K562 (cell line): ENCODE results near the gene SPARC. TPM values are rescaled to one million over a fixed set of nuclear protein-coding genes. Genes with fewer than 3 reads are reported as not detected.

ENCODE experiments used
- ATAC-seq: fragments of 200-7000 bp; cut with Tn5 transposase; 3 replicates; pipeline ENCODE4 v1.9.1; 2020; ENCODE audit warnings: moderate library complexity
- BruUV-seq: library from RNA; stranded (reverse); fragments of 400-500 nt; replicated peaks from 2 replicates; lab custom pipeline; 2021; lab: Mats Ljungman, UMichigan
- CTCF ChIA-PET: fragments of 300-600 bp; formaldehyde crosslinking; extraction: SDS; loops from one replicate; lab custom pipeline; 2021; ENCODE audit warnings: low intra/inter-chr PET ratio; lab: Yijun Ruan, JAX
- POLR2A ChIA-PET: fragments of 300-600, 350-650 bp; sonication (Branson Sonifier 250); formaldehyde crosslinking; extraction: SDS; loops from one replicate; lab custom pipeline; 2021; ENCODE audit warnings: antibody characterized with exemption, inconsistent platforms; lab: Yijun Ruan, JAX
- DNase-seq, 4 experiments: peaks; one replicate each; pipeline versions ENCODE4 v3.0.0 to v3.0.0-alpha.2; 2011 to 2018; ENCODE audit warnings: low spot score in 3 of 4, mixed read lengths in 3 of 4; ENCODE audit errors: extremely low read depth in 1 of 4
- FAIRE-seq: peaks from 2 replicates; lab custom pipeline; 2011; peaks lifted over from hg19 to GRCh38; lab: Jason Lieb, UNC
- H2AFZ ChIP-seq: 2 replicates; pipeline ENCODE4 v1.6.0; 2011; ENCODE audit warnings: low read depth, low read length, control low read depth, inconsistent platforms
- H3K27ac ChIP-seq: fragments of 200-600 bp; 3 replicates; pipeline ENCODE4 v1.8.0; 2011; ENCODE audit warnings: low read depth, mild to moderate bottlenecking, control low read depth, inconsistent platforms, low read length, moderate library complexity, mixed read lengths; ENCODE audit errors: extremely low read depth
- H3K27me3 ChIP-seq, 2 experiments: fragments of 300-600 bp in 1 of 2; 2 replicates in 1 of 2; 3 replicates in 1 of 2; pipeline versions ENCODE4 v1.6.0 to v1.8.0; 2011; ENCODE audit warnings: inconsistent platforms in 2 of 2, low read length in 2 of 2, mild to moderate bottlenecking in 1 of 2, mixed read lengths in 1 of 2, moderate library complexity in 1 of 2; ENCODE audit not compliant: control insufficient read depth in 2 of 2, insufficient read depth in 2 of 2
- H3K36me3 ChIP-seq: fragments of 300-600 bp; 3 replicates; pipeline ENCODE4 v1.8.0; 2011; ENCODE audit warnings: mild to moderate bottlenecking, low read length, inconsistent platforms; ENCODE audit not compliant: control insufficient read depth, insufficient read depth
- H3K4me1 ChIP-seq, 2 experiments: fragments of 200-600 bp in 1 of 2; replicated peaks in 1 of 2; 2 replicates in 1 of 2; 3 replicates in 1 of 2; pipeline versions ENCODE4 v1.5.1 to v1.8.0; 2011; ENCODE audit warnings: inconsistent platforms in 2 of 2, low read length in 2 of 2, mild to moderate bottlenecking in 1 of 2, mixed read lengths in 1 of 2, moderate library complexity in 1 of 2; ENCODE audit not compliant: control insufficient read depth in 2 of 2, insufficient read depth in 2 of 2
- H3K4me2 ChIP-seq: 2 replicates; pipeline ENCODE4 v1.6.1; 2011; ENCODE audit warnings: low read length, control low read depth, inconsistent platforms, mixed read lengths; ENCODE audit not compliant: insufficient read depth
- H3K4me3 ChIP-seq: fragments of 200-600 bp; sonication (generic), shearing (Covaris generic); 2 replicates; pipeline ENCODE4 v1.5.1; 2016; ENCODE audit warnings: control low read depth, inconsistent platforms
- H3K79me2 ChIP-seq: fragments of 200-600 bp; 3 replicates; pipeline ENCODE4 v1.8.0; 2011; ENCODE audit warnings: low read length, inconsistent platforms; ENCODE audit not compliant: control insufficient read depth, insufficient read depth
- H3K9ac ChIP-seq, 2 experiments: 2 replicates each; pipeline versions ENCODE4 v1.6.0 to v1.6.1; 2011; ENCODE audit warnings: low read depth in 2 of 2, low read length in 2 of 2, control low read depth in 1 of 2, inconsistent platforms in 1 of 2, mild to moderate bottlenecking in 1 of 2, mixed read lengths in 1 of 2; ENCODE audit not compliant: insufficient read depth in 1 of 2
- H3K9me1 ChIP-seq: one replicate; pipeline ENCODE4 v1.6.0; 2011; ENCODE audit warnings: inconsistent platforms, mild to moderate bottlenecking, low read length, moderate library complexity; ENCODE audit not compliant: control insufficient read depth, insufficient read depth
- H3K9me3 ChIP-seq: replicated peaks from 2 replicates; pipeline ENCODE4 v1.5.1; 2011; ENCODE audit warnings: low read depth, low read length, inconsistent platforms; ENCODE audit not compliant: control insufficient read depth, insufficient read depth
- H4K20me1 ChIP-seq: replicated peaks from 2 replicates; pipeline ENCODE4 v1.6.1; 2011; ENCODE audit warnings: low read length, inconsistent platforms, mixed read lengths; ENCODE audit not compliant: control insufficient read depth, insufficient read depth
- HSF4 ChIP-seq: fragments of 250-450 bp; sonication (Bioruptor Pico); IDR thresholded peaks from 2 replicates; pipeline ENCODE4 v2.1.2; 2022; ENCODE audit warnings: mild to moderate bottlenecking, moderate library complexity, borderline replicate concordance
- SLC30A9 ChIP-seq: fragments of 250-450 bp; sonication (Bioruptor Pico); IDR thresholded peaks from 2 replicates; pipeline ENCODE4 v1.8.0; 2022; ENCODE audit warnings: mild to moderate bottlenecking, moderate library complexity
- ZNF507 ChIP-seq: conservative IDR thresholded peaks from 2 replicates; pipeline ENCODE4 v1.6.1; 2017; ENCODE audit warnings: missing genetic modification characterization, missing compliant biosample characterization
- WGBS: fragments of 100-300 bp; shearing (Covaris generic); methylation state at CpG from one replicate; pipeline ENCODE4 v1.1.6; 2016; ENCODE audit warnings: low coverage, mixed read lengths; ENCODE audit not compliant: insufficient coverage; ENCODE audit errors: missing lambda C conversion rate; 5-methylcytosine and 5-hydroxymethylcytosine counted together
- in situ Hi-C: fragments of 300-500 bp; cut with MboI; formaldehyde crosslinking; loops from 4 replicates; pipeline ENCODE4 v1.15.0; 2018; ENCODE audit warnings: inconsistent platforms, mixed read lengths
- intact Hi-C: fragments of 100-400 bp; cut with micrococcal nuclease; formaldehyde crosslinking; loops from 2 replicates; pipeline ENCODE4 v1.14.2; 2022
- polyA plus RNA-seq, 8 experiments: library from polyadenylated mRNA; depleted of rRNA in 4 of 8; stranded (reverse) in 5 of 8; unstranded in 3 of 8; fragments of >200 nt; fragmentation: Nextera tagmentation in 2 of 8; fragmentation: Illumina TruSeq in 1 of 8; extraction: Ambion mirVana in 2 of 8; extraction: Trizol in 1 of 8; gene quantifications; 2 replicates each; pipeline versions ENCODE4 v1.2.1 to v1.2.3, GENCODE V29; 2011 to 2014; ENCODE audit warnings: inconsistent platforms in 1 of 8, missing spikeins in 1 of 8
- total RNA-seq, 7 experiments: library from RNA; depleted of rRNA in 6 of 7; stranded (reverse); fragments of >200 nt in 6 of 7; fragmentation: Illumina TruSeq in 2 of 7; extraction: Trizol in 2 of 7; gene quantifications; 2 replicates each; pipeline versions ENCODE4 v1.2.1 to v1.2.3, GENCODE V29; 2011 to 2021; ENCODE audit warnings: low replicate concordance in 1 of 7
- TF ChIP-seq, protein P1 (sequence below), 2 experiments: IDR thresholded peaks in 1 of 2; conservative IDR thresholded peaks in 1 of 2; 2 replicates each; pipeline ENCODE4 v1.6.1; 2016; ENCODE audit warnings: low read depth in 2 of 2, mild to moderate bottlenecking in 1 of 2, missing compliant biosample characterization in 1 of 2, missing genetic modification characterization in 1 of 2, moderate library complexity in 1 of 2
- TF ChIP-seq, protein P2 (sequence below): conservative IDR thresholded peaks from 2 replicates; pipeline ENCODE4 v1.6.1; 2011; ENCODE audit warnings: low read depth, mild to moderate bottlenecking, low read length; ENCODE audit not compliant: control insufficient read depth
- TF ChIP-seq, protein P3 (sequence below): fragments of 450-650 bp; formaldehyde crosslinking; IDR thresholded peaks from 2 replicates; pipeline ENCODE4 v1.4.0; 2022; ENCODE audit warnings: missing genetic modification characterization
- TF ChIP-seq, protein P4 (sequence below): sonication (generic); formaldehyde crosslinking; IDR thresholded peaks from 2 replicates; pipeline ENCODE4 v1.8.0; 2022; ENCODE audit warnings: missing genetic modification reagents, mild to moderate bottlenecking, borderline replicate concordance

SPARC gene
- total and polyA plus RNA-seq, 9 of the 15 experiments (the other 6 are each of a cell fraction or from before 2014, with no cell fraction given) = 6.1 to 35.6 (median 12.2) TPM

DNA sequence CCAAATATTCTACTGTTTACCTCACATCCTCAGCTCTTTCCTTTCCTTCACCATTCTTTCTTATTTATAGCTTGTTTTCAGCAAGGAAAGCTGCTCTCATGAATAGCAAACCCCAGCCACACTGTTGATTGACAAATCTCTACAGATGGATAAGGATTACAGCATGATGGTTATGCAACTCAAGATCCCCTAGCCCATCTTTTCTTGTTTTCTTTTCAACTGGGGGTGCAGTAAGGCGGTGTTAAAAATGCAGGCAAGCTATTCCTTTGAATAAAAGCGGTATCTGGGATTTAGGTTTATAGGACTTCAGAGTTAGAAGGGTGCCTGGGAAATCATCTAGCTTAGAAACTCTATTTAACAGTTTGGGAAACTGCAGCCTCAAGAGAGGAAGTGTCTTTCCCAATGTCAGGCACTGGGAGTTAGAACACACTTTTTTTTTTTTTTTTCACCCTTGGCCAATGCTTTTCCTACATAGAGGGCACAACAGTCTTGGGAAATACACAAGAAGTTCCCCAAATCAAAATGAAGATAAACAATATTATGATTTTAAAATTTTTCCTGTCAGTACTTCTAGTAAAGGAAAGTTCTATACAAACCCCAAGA, 2.6 kb downstream of the SPARC start:
- no peak for ATAC-seq
- Histone ChIP-seq H3K9ac (no peak overlapping the region), H3K4me1 (peaks cover 6 to 21% of the 10 kb centered on the region in 2 experiments; a peak in 4 of 5 replicates), H3K79me2 (no peaks in the 10 kb centered on the region), H3K9me3 (no peaks in the 10 kb centered on the region), H3K27ac (no peak overlapping the region), H3K27me3 (peaks cover 8 to 29% of the 10 kb centered on the region in 2 experiments; a peak in 4 of 5 replicates), H3K36me3 (no peaks in the 10 kb centered on the region), H3K4me2 (no peak overlapping the region), H3K9me1 (no peaks in the 10 kb centered on the region), H3K4me3 (no peak overlapping the region), H4K20me1 (no peaks in the 10 kb centered on the region), H2AFZ (no peak overlapping the region)
- no peak for FAIRE-seq
- in situ Hi-C loops (no loop called here), intact Hi-C loops (no loop called here)
- 19% methylated on average over 2 of the region's 2 CpGs for WGBS
- TF ChIP-seq, protein P1, sequence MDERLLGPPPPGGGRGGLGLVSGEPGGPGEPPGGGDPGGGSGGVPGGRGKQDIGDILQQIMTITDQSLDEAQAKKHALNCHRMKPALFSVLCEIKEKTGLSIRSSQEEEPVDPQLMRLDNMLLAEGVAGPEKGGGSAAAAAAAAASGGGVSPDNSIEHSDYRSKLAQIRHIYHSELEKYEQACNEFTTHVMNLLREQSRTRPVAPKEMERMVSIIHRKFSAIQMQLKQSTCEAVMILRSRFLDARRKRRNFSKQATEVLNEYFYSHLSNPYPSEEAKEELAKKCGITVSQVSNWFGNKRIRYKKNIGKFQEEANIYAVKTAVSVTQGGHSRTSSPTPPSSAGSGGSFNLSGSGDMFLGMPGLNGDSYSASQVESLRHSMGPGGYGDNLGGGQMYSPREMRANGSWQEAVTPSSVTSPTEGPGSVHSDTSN (CRISPR knock-in tag; IDR thresholded peaks at IDR 0.05; ENCODE audit: low read depth) = no peak
- TF ChIP-seq, protein P1 (tag; conservative IDR thresholded peaks at IDR 0.05; ENCODE audit: low read depth) = 0 out of 2 replicates have a peak, but pooled peaks have one; percentile 1
- TF ChIP-seq, protein P2, sequence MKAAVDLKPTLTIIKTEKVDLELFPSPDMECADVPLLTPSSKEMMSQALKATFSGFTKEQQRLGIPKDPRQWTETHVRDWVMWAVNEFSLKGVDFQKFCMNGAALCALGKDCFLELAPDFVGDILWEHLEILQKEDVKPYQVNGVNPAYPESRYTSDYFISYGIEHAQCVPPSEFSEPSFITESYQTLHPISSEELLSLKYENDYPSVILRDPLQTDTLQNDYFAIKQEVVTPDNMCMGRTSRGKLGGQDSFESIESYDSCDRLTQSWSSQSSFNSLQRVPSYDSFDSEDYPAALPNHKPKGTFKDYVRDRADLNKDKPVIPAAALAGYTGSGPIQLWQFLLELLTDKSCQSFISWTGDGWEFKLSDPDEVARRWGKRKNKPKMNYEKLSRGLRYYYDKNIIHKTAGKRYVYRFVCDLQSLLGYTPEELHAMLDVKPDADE = no peak
- TF ChIP-seq, protein P3, sequence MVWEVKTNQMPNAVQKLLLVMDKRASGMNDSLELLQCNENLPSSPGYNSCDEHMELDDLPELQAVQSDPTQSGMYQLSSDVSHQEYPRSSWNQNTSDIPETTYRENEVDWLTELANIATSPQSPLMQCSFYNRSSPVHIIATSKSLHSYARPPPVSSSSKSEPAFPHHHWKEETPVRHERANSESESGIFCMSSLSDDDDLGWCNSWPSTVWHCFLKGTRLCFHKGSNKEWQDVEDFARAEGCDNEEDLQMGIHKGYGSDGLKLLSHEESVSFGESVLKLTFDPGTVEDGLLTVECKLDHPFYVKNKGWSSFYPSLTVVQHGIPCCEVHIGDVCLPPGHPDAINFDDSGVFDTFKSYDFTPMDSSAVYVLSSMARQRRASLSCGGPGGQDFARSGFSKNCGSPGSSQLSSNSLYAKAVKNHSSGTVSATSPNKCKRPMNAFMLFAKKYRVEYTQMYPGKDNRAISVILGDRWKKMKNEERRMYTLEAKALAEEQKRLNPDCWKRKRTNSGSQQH (CRISPR knock-in tag) = no peak
- TF ChIP-seq, protein P4, sequence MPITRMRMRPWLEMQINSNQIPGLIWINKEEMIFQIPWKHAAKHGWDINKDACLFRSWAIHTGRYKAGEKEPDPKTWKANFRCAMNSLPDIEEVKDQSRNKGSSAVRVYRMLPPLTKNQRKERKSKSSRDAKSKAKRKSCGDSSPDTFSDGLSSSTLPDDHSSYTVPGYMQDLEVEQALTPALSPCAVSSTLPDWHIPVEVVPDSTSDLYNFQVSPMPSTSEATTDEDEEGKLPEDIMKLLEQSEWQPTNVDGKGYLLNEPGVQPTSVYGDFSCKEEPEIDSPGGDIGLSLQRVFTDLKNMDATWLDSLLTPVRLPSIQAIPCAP (CRISPR knock-in tag) = no peak
- no peak for TF ChIP-seq SLC30A9 (CRISPR knock-in tag)
- no peak for TF ChIP-seq HSF4
- TF ChIP-seq ZNF507 = no peak
- ChIA-PET CTCF (interaction anchor here (0.7 kb wide), 1 partner anchor 551 kb away, joined by 6 read pairs; no protein-coding TSS in a partner anchor), POLR2A (interaction anchor here (0.6 to 1.3 kb wide), 4 partner anchors 9 to 410 kb away, joined by 3 to 5 read pairs (median 4); no protein-coding TSS in a partner anchor)
- no TSS peak for BruUV-seq
- DNase-seq = no peak
